T-helper 1 cell treated with Interleukin-12 subunit alpha and Interleukin-12 subunit beta and Interleukin-4 antibody, amounts not matched to agents 30 μg/mL and 1 μg/mL, for 36 hours (primary cell): ENCODE data around the gene MIOS.

Source experiments
- H3K27ac Mint-ChIP-seq: one replicate; pipeline ENCODE4 v1.8.0; 2021; ENCODE audit warnings: mild to moderate bottlenecking, mixed read lengths
- H3K27me3 Mint-ChIP-seq: one replicate; pipeline ENCODE4 v1.8.0; 2021; ENCODE audit warnings: low read depth, mixed read lengths
- H3K36me3 Mint-ChIP-seq: one replicate; pipeline ENCODE4 v1.8.0; 2021; ENCODE audit warnings: low read depth, mixed read lengths
- H3K4me1 Mint-ChIP-seq: one replicate; pipeline ENCODE4 v1.8.0; 2021; ENCODE audit warnings: low read depth, mixed read lengths
- H3K4me3 Mint-ChIP-seq: one replicate; pipeline ENCODE4 v1.8.0; 2021; ENCODE audit warnings: mild to moderate bottlenecking, moderate library complexity, mixed read lengths
- H3K9me3 Mint-ChIP-seq: one replicate; pipeline ENCODE4 v1.8.0; 2021; ENCODE audit warnings: mixed read lengths

Gene MIOS

GRCh38 chr7:7564323-7564780 is 2.3 kb upstream of the MIOS start:
- peaks cover 8% of the 10 kb centered on the region for H3K9me3 Mint-ChIP-seq
- H3K4me1 Mint-ChIP-seq, result peaks cover 18% of the 10 kb centered on the region

GRCh38 chr7:7565018-7565680 is 1.5 kb upstream of the MIOS start:
- peaks cover 8% of the 10 kb centered on the region for H3K27me3 Mint-ChIP-seq
- H3K9me3 Mint-ChIP-seq, result peaks cover 1% of the 10 kb centered on the region
- H3K4me1 Mint-ChIP-seq, result peaks cover 26% of the 10 kb centered on the region
- peaks cover 9% of the 10 kb centered on the region for H3K36me3 Mint-ChIP-seq
- H3K27ac Mint-ChIP-seq, result no peak overlapping the region
- H3K4me3 Mint-ChIP-seq, result no peak overlapping the region

More at GRCh38 chr7:7564323-7564780, 2.3 kb upstream of the MIOS start:
- H3K36me3 Mint-ChIP-seq, result peaks cover 5% of the 10 kb centered on the region
- H3K4me3 Mint-ChIP-seq, result no peak overlapping the region
- H3K27ac Mint-ChIP-seq, result no peak overlapping the region
- peaks cover 16% of the 10 kb centered on the region for H3K27me3 Mint-ChIP-seq

- H3K9me3 Mint-ChIP-seq, result no peaks in the 10 kb centered on the region
- H3K27ac Mint-ChIP-seq, result no peak overlapping the region
- H3K27me3 Mint-ChIP-seq, result peaks cover 5% of the 10 kb centered on the region
- H3K4me3 Mint-ChIP-seq, result no peak overlapping the region
- H3K36me3 Mint-ChIP-seq, result peaks cover 12% of the 10 kb centered on the region
- peaks cover 31% of the 10 kb centered on the region for H3K4me1 Mint-ChIP-seq
Observed at GRCh38 chr7:7565746-7566650, 686 bp upstream of the MIOS start.

- peak overlapping the region; percentile 79 for H3K4me3 Mint-ChIP-seq
Observed at GRCh38 chr7:7567898-7568531, 1.3 kb downstream of the MIOS start.

GRCh38 chr7:7568553-7568952 is 1.9 kb downstream of the MIOS start:
- H3K9me3 Mint-ChIP-seq, result no peaks in the 10 kb centered on the region
- H3K27ac Mint-ChIP-seq, result peak overlapping the region; percentile 83
- H3K36me3 Mint-ChIP-seq, result peaks cover 17% of the 10 kb centered on the region
- no peaks in the 10 kb centered on the region for H3K27me3 Mint-ChIP-seq
- peaks cover 36% of the 10 kb centered on the region for H3K4me1 Mint-ChIP-seq
- peak overlapping the region; percentile 79 for H3K4me3 Mint-ChIP-seq

More at GRCh38 chr7:7567898-7568531, 1.3 kb downstream of the MIOS start:
- Mint-ChIP-seq H3K36me3 (peaks cover 14% of the 10 kb centered on the region), H3K4me1 (peaks cover 36% of the 10 kb centered on the region), H3K9me3 (no peaks in the 10 kb centered on the region), H3K27me3 (no peaks in the 10 kb centered on the region), H3K27ac (peak overlapping the region; percentile 83)

GRCh38 chr7:7569081-7569527 is 2.4 kb downstream of the MIOS start:
- H3K4me3 Mint-ChIP-seq, result peak overlapping the region; percentile 79
- H3K9me3 Mint-ChIP-seq, result no peaks in the 10 kb centered on the region
- H3K27ac Mint-ChIP-seq, result peak overlapping the region; percentile 83
- peaks cover 36% of the 10 kb centered on the region for H3K4me1 Mint-ChIP-seq
- peaks cover 20% of the 10 kb centered on the region for H3K36me3 Mint-ChIP-seq
- no peaks in the 10 kb centered on the region for H3K27me3 Mint-ChIP-seq

GRCh38 chr7:7569615-7570014 is 2.9 kb downstream of the MIOS start:
- Mint-ChIP-seq H3K4me1 (peaks cover 36% of the 10 kb centered on the region), H3K9me3 (no peaks in the 10 kb centered on the region), H3K36me3 (peaks cover 23% of the 10 kb centered on the region), H3K27me3 (no peaks in the 10 kb centered on the region), H3K4me3 (peak overlapping the region; percentile 79), H3K27ac (peak overlapping the region; percentile 83)

- Mint-ChIP-seq H3K4me3 (no peak overlapping the region), H3K4me1 (peaks cover 36% of the 10 kb centered on the region), H3K27me3 (no peaks in the 10 kb centered on the region), H3K27ac (peak overlapping the region; percentile 66), H3K9me3 (no peaks in the 10 kb centered on the region), H3K36me3 (peaks cover 24% of the 10 kb centered on the region)
Observed at GRCh38 chr7:7570584-7570983, 3.9 kb downstream of the MIOS start.

- H3K27me3 Mint-ChIP-seq, result no peaks in the 10 kb centered on the region
- no peak overlapping the region for H3K4me3 Mint-ChIP-seq
- H3K36me3 Mint-ChIP-seq, result peaks cover 25% of the 10 kb centered on the region
- H3K27ac Mint-ChIP-seq, result no peak overlapping the region
- peaks cover 24% of the 10 kb centered on the region for H3K4me1 Mint-ChIP-seq
- H3K9me3 Mint-ChIP-seq, result no peaks in the 10 kb centered on the region
Observed at GRCh38 chr7:7573701-7574100, 7.0 kb downstream of the MIOS start.

- Mint-ChIP-seq H3K4me1 (peaks cover 8% of the 10 kb centered on the region), H3K36me3 (peaks cover 16% of the 10 kb centered on the region), H3K27ac (no peak overlapping the region), H3K4me3 (no peak overlapping the region), H3K27me3 (no peaks in the 10 kb centered on the region), H3K9me3 (no peaks in the 10 kb centered on the region)
Observed at GRCh38 chr7:7576344-7576743, 9.7 kb downstream of the MIOS start.

- H3K27me3 Mint-ChIP-seq, result no peaks in the 10 kb centered on the region
- H3K4me1 Mint-ChIP-seq, result peaks cover 3% of the 10 kb centered on the region
- no peak overlapping the region for H3K27ac Mint-ChIP-seq
- H3K9me3 Mint-ChIP-seq, result no peaks in the 10 kb centered on the region
- peaks cover 15% of the 10 kb centered on the region for H3K36me3 Mint-ChIP-seq
- H3K4me3 Mint-ChIP-seq, result no peak overlapping the region
Observed at GRCh38 chr7:7577888-7578287, 11.2 kb downstream of the MIOS start.

- H3K9me3 Mint-ChIP-seq, result no peaks in the 10 kb centered on the region
- peaks cover 2% of the 10 kb centered on the region for H3K4me1 Mint-ChIP-seq
- no peak overlapping the region for H3K4me3 Mint-ChIP-seq
- H3K27ac Mint-ChIP-seq, result no peak overlapping the region
- peaks cover 6% of the 10 kb centered on the region for H3K36me3 Mint-ChIP-seq
- no peaks in the 10 kb centered on the region for H3K27me3 Mint-ChIP-seq
Observed at GRCh38 chr7:7579638-7580037, 13.0 kb downstream of the MIOS start.

GRCh38 chr7:7581531-7582179 is 15.0 kb downstream of the MIOS start:
- H3K4me3 Mint-ChIP-seq, result no peak overlapping the region
- H3K36me3 Mint-ChIP-seq, result peaks cover 4% of the 10 kb centered on the region
- no peaks in the 10 kb centered on the region for H3K27me3 Mint-ChIP-seq
- H3K4me1 Mint-ChIP-seq, result peaks cover 2% of the 10 kb centered on the region
- no peak overlapping the region for H3K27ac Mint-ChIP-seq
- no peaks in the 10 kb centered on the region for H3K9me3 Mint-ChIP-seq

GRCh38 chr7:7582596-7582995 is 15.9 kb downstream of the MIOS start:
- no peaks in the 10 kb centered on the region for H3K9me3 Mint-ChIP-seq
- peaks cover 4% of the 10 kb centered on the region for H3K36me3 Mint-ChIP-seq
- no peak overlapping the region for H3K27ac Mint-ChIP-seq
- no peaks in the 10 kb centered on the region for H3K27me3 Mint-ChIP-seq
- no peak overlapping the region for H3K4me3 Mint-ChIP-seq
- peaks cover 2% of the 10 kb centered on the region for H3K4me1 Mint-ChIP-seq
